ENCODE measurements around the gene TEX26.

DNA sequence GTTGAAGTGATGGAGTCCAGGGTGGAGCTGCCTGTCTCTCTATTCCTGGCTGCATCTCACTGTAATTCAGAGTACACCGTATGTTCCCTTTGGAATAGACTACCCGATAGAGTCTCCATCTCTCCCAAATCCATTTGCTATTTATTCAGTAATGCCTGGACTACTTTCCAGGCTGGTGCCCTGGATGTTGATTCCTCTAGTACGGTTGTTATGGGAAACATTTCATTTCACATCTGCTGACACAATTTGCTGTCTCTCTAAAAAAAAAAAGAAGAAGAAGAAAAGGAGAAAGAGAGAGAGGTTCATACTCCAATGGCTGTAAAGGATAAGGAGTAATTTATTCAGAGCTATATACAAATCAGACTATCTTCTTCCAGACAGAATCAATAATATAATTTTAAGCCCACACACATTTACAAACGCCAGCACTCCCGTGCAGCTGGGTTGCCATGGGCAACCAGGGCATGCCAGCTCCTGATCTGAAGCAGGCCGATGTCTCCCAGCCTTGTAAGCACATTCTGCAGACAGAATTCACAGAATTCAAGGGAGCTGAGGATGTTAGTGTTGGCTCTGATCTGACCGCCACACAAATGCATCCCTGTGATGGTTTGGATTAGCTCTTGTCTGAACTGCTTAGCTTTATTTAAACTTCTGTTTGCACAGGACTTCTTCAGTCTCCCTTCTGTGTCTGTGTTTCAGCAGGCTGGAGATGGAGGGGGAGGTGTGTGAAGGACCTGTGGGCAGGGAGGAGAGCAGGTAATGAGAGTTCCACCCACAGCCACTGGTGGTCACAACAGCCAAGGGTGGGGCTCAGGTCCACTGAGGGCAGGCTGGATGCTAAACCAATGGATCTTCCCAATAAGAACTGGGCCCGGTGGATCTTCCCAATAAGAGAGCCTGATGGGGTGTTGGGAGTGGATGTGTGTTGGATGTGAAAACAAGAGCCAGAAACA, 66.0 kb downstream of the TEX26 start:
- TF ChIP-seq, protein P1, sequence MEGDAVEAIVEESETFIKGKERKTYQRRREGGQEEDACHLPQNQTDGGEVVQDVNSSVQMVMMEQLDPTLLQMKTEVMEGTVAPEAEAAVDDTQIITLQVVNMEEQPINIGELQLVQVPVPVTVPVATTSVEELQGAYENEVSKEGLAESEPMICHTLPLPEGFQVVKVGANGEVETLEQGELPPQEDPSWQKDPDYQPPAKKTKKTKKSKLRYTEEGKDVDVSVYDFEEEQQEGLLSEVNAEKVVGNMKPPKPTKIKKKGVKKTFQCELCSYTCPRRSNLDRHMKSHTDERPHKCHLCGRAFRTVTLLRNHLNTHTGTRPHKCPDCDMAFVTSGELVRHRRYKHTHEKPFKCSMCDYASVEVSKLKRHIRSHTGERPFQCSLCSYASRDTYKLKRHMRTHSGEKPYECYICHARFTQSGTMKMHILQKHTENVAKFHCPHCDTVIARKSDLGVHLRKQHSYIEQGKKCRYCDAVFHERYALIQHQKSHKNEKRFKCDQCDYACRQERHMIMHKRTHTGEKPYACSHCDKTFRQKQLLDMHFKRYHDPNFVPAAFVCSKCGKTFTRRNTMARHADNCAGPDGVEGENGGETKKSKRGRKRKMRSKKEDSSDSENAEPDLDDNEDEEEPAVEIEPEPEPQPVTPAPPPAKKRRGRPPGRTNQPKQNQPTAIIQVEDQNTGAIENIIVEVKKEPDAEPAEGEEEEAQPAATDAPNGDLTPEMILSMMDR (conservative IDR thresholded peaks at IDR 0.05 in 1 of 2, IDR thresholded peaks at IDR 0.05 in 1 of 2; ENCODE audit: low read depth in 1 of 2, low read length in 2 of 2), result no peak
- TF ChIP-seq EZH2 (IDR thresholded peaks at IDR 0.05; ENCODE audit: low read length, missing control alignments), result no peak

Data from fibroblast of lung (primary cell).